Camera-type eye (tissue), 1 donor: ENCODE results near the gene RABEPK. TPM values are rescaled to one million over a fixed set of nuclear protein-coding genes. Genes with fewer than 3 reads are reported as not detected.

Experiments
- total RNA-seq: library from RNA; depleted of rRNA; stranded (reverse); fragments of >200 nt; gene quantifications from one replicate; pipeline ENCODE4 v1.2.3, GENCODE V29; 2014

Gene RABEPK
- total RNA-seq = 15.9 TPM

GRCh38 chr9:125200216-125201047 is at the start of gene RABEPK:
RABEPK (plus strand) TSS chr9:125200542; CDS start chr9:125203014, 2,472 bp downstream.

GRCh38 chr9:125189361-125190289 is 10.7 kb upstream of the RABEPK start, which contains the start of gene PPP6C:
PPP6C (minus strand) TSS chr9:125189803; CDS start chr9:125189718, 85 bp downstream.

GRCh38 chr9:125241000-125241862 is 40.9 kb downstream of the RABEPK start, which contains the start of gene HSPA5:
HSPA5 (minus strand) TSS chr9:125241343; CDS start chr9:125241126, 217 bp downstream.

GRCh38 chr9:125261501-125262293 is 61.4 kb downstream of the RABEPK start, which contains the start of gene GAPVD1:
GAPVD1 (plus strand) TSS chr9:125261826; CDS start chr9:125298922, 37,096 bp downstream.

Other genes starting within 250 kb of the RABEPK start
- gene SCAI, start 57.0 kb upstream of the RABEPK start, total RNA-seq = 48.1 TPM
- gene PPP6C, start 10.7 kb upstream of the RABEPK start, total RNA-seq = 24.1 TPM
- gene HSPA5, start 40.8 kb downstream of the RABEPK start, total RNA-seq = 110 TPM
- 90.2 TPM for gene GAPVD1, start 61.3 kb downstream of the RABEPK start, total RNA-seq